K562 (cell line): Measurements from ENCODE around the gene LIPH. TPM values are rescaled to one million over a fixed set of nuclear protein-coding genes. Genes with fewer than 3 reads are reported as not detected.
A peak's percentile ranks its signal among the peaks of the same experiment; 100 is the strongest.

Source experiments
- ARNT ChIP-seq, 2 experiments: fragments of 450-650 bp; IDR thresholded peaks; 2 replicates each; pipeline ENCODE4 v1.6.1; 2016; ENCODE audit warnings: mild to moderate bottlenecking in 1 of 2
- CHD2 ChIP-seq: IDR thresholded peaks from 2 replicates; pipeline ENCODE4 v1.6.1; 2011; ENCODE audit warnings: low read depth, low read length
- CTBP1 ChIP-seq: fragments of 450-650 bp; IDR thresholded peaks from 2 replicates; pipeline ENCODE4 v1.6.1; 2016; ENCODE audit warnings: borderline replicate concordance
- EP300 ChIP-seq: IDR thresholded peaks from 2 replicates; pipeline ENCODE4 v1.6.1; 2012; ENCODE audit warnings: low read length, improper control_type of control experiment
- GTF2F1 ChIP-seq: IDR thresholded peaks from 2 replicates; pipeline ENCODE4 v1.6.1; 2011; ENCODE audit warnings: low read depth, low read length, improper control_type of control experiment
- HDAC1 ChIP-seq, 2 experiments: fragments of 450-650 bp; IDR thresholded peaks; 2 replicates each; pipeline ENCODE4 v1.6.1; 2016 to 2017; ENCODE audit warnings: inconsistent platforms in 1 of 2, mild to moderate bottlenecking in 1 of 2, moderate library complexity in 1 of 2
- MBD2 ChIP-seq: sonication (generic); IDR thresholded peaks from 2 replicates; pipeline ENCODE4 v1.6.1; 2016; ENCODE audit warnings: low read depth, borderline replicate concordance
- SP2 ChIP-seq: IDR thresholded peaks from 2 replicates; pipeline ENCODE4 v1.6.1; 2011; ENCODE audit warnings: mild to moderate bottlenecking, low read depth, low read length, moderate library complexity; ENCODE audit not compliant: poor library complexity, severe bottlenecking; ENCODE audit errors: extremely low read depth
- SUPT5H ChIP-seq: fragments of 450-650 bp; IDR thresholded peaks from 2 replicates; pipeline ENCODE4 v1.6.1; 2016
- ZNF24 ChIP-seq: fragments of 450-650 bp; IDR thresholded peaks from 2 replicates; pipeline ENCODE4 v1.6.1; 2016
- ZNF274 ChIP-seq: IDR thresholded peaks from 2 replicates; pipeline ENCODE4 v1.6.1; 2011; ENCODE audit warnings: low read depth, mild to moderate bottlenecking, low read length, moderate library complexity, borderline replicate concordance
- ZNF551 ChIP-seq: fragments of 250-450 bp; sonication (Bioruptor Pico); IDR thresholded peaks from 2 replicates; pipeline ENCODE4 v1.5.0; 2021; ENCODE audit warnings: mild to moderate bottlenecking, moderate library complexity
- polyA plus RNA-seq, 8 experiments: library from polyadenylated mRNA; depleted of rRNA in 4 of 8; stranded (reverse) in 5 of 8; unstranded in 3 of 8; fragments of >200 nt; fragmentation: Nextera tagmentation in 2 of 8; fragmentation: Illumina TruSeq in 1 of 8; extraction: Ambion mirVana in 2 of 8; extraction: Trizol in 1 of 8; gene quantifications; 2 replicates each; pipeline versions ENCODE4 v1.2.1 to v1.2.3, GENCODE V29; 2011 to 2014; ENCODE audit warnings: inconsistent platforms in 1 of 8, missing spikeins in 1 of 8
- total RNA-seq, 7 experiments: library from RNA; depleted of rRNA in 6 of 7; stranded (reverse); fragments of >200 nt in 6 of 7; fragmentation: Illumina TruSeq in 2 of 7; extraction: Trizol in 2 of 7; gene quantifications; 2 replicates each; pipeline versions ENCODE4 v1.2.1 to v1.2.3, GENCODE V29; 2011 to 2021; ENCODE audit warnings: low replicate concordance in 1 of 7
- TF ChIP-seq, protein P1 (sequence below): IDR thresholded peaks from 2 replicates; pipeline ENCODE4 v1.6.1; 2016; ENCODE audit warnings: missing genetic modification characterization, missing compliant biosample characterization
- TF ChIP-seq, protein P2 (sequence below), 2 experiments: fragments of 450-650 bp in 1 of 2; sonication (generic) in 1 of 2; formaldehyde crosslinking in 1 of 2; IDR thresholded peaks; 2 replicates each; pipeline versions ENCODE4 v1.7.1 to v1.9.0; 2016 to 2022; ENCODE audit warnings: inconsistent platforms in 1 of 2, mild to moderate bottlenecking in 1 of 2, missing genetic modification reagents in 1 of 2
- TF ChIP-seq, protein P3 (sequence below): fragments of 450-650 bp; conservative IDR thresholded peaks from 2 replicates; pipeline ENCODE4 v1.6.1; 2016; ENCODE audit warnings: missing genetic modification characterization, low read depth, mild to moderate bottlenecking, control low read depth, missing compliant biosample characterization

LIPH gene
- total and polyA plus RNA-seq, 9 of the 15 experiments (the other 6 are each of a cell fraction or from before 2014, with no cell fraction given) = 0.73 to 1.8 (median 1.3) TPM

DNA sequence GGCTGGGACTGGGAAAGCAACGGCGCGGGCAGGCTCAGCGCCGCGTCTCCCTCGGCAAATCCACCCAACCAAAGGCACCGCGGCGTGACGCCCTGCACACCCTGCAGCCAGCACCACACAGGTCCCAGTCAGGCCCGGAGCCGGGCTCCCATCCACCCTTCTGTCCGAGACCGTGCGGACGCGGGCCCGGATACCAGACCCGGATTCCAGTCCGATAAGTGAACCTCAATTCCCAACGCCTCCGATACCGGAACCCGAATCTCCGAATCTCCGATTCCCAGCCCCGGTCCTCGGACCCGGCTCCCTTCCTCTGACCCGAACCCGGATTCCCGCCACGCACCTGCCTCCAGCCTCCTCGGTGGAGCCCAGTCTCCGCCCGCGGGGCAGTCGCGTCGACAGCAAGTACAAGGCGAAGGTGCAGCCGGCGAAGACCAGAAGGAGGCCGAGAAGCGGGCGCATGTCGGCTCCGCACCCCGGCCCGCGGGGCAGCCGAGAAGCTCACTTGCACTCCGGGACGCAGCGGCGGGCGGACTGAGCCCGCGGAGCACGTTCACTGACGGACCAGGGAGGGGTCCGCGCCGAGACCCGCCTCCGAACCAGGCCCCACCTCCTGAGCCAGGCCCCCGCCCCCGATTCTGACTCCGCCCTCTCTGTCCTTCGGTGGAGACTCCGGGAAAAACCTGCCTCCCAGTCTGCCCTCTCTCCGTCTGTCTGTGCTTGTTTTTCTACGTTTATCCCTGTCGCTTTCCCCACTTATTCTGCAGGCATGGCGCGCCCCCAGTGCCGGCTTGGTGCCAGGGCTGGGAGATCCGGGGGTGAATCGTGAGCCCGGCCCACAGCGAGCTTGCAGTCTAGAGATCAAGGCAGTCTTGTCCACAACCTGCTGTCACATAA is 53.6 kb downstream of the LIPH start, which contains the start of gene TMEM41A (continued):
- TF ChIP-seq ZNF551 (CRISPR knock-in tag) (no peak), SP2 (no peak), ZNF24 (0 out of 2 replicates have a peak, but pooled peaks have one; percentile 53), ZNF274 (no peak), CTBP1 (peak; percentile 82), GTF2F1 (peak; percentile 91), HDAC1 (IDR thresholded peaks at IDR 0.05) (peak in 1 of 2 experiments; percentile 81; a peak in 1 of 4 replicates), SUPT5H (peak; percentile 92), MBD2 (peak; percentile 80; the same call in 1 of the 2 replicates), CHD2 (peak; percentile 45; the same call in 1 of the 2 replicates), ARNT (IDR thresholded peaks at IDR 0.05) (no peak), EP300 (peak; percentile 64)
- TF ChIP-seq, protein P1, sequence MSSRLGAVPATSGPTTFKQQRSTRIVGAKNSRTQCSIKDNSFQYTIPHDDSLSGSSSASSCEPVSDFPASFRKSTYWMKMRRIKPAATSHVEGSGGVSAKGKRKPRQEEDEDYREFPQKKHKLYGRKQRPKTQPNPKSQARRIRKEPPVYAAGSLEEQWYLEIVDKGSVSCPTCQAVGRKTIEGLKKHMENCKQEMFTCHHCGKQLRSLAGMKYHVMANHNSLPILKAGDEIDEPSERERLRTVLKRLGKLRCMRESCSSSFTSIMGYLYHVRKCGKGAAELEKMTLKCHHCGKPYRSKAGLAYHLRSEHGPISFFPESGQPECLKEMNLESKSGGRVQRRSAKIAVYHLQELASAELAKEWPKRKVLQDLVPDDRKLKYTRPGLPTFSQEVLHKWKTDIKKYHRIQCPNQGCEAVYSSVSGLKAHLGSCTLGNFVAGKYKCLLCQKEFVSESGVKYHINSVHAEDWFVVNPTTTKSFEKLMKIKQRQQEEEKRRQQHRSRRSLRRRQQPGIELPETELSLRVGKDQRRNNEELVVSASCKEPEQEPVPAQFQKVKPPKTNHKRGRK = no peak
- TF ChIP-seq, protein P2, sequence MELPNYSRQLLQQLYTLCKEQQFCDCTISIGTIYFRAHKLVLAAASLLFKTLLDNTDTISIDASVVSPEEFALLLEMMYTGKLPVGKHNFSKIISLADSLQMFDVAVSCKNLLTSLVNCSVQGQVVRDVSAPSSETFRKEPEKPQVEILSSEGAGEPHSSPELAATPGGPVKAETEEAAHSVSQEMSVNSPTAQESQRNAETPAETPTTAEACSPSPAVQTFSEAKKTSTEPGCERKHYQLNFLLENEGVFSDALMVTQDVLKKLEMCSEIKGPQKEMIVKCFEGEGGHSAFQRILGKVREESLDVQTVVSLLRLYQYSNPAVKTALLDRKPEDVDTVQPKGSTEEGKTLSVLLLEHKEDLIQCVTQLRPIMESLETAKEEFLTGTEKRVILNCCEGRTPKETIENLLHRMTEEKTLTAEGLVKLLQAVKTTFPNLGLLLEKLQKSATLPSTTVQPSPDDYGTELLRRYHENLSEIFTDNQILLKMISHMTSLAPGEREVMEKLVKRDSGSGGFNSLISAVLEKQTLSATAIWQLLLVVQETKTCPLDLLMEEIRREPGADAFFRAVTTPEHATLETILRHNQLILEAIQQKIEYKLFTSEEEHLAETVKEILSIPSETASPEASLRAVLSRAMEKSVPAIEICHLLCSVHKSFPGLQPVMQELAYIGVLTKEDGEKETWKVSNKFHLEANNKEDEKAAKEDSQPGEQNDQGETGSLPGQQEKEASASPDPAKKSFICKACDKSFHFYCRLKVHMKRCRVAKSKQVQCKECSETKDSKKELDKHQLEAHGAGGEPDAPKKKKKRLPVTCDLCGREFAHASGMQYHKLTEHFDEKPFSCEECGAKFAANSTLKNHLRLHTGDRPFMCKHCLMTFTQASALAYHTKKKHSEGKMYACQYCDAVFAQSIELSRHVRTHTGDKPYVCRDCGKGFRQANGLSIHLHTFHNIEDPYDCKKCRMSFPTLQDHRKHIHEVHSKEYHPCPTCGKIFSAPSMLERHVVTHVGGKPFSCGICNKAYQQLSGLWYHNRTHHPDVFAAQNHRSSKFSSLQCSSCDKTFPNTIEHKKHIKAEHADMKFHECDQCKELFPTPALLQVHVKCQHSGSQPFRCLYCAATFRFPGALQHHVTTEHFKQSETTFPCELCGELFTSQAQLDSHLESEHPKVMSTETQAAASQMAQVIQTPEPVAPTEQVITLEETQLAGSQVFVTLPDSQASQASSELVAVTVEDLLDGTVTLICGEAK (IDR thresholded peaks at IDR 0.05) = peak; percentile 93
- TF ChIP-seq, protein P2 (CRISPR knock-in tag; IDR thresholded peaks at IDR 0.05) = no peak
- TF ChIP-seq, protein P3, sequence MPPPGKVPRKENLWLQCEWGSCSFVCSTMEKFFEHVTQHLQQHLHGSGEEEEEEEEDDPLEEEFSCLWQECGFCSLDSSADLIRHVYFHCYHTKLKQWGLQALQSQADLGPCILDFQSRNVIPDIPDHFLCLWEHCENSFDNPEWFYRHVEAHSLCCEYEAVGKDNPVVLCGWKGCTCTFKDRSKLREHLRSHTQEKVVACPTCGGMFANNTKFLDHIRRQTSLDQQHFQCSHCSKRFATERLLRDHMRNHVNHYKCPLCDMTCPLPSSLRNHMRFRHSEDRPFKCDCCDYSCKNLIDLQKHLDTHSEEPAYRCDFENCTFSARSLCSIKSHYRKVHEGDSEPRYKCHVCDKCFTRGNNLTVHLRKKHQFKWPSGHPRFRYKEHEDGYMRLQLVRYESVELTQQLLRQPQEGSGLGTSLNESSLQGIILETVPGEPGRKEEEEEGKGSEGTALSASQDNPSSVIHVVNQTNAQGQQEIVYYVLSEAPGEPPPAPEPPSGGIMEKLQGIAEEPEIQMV (tag) = no peak
